Thymus (tissue), 11 donors: ENCODE data around the gene GAREM1. TPM values are rescaled to one million over a fixed set of nuclear protein-coding genes. Genes with fewer than 3 reads are reported as not detected.
"Not testable (repeated sequence)": the region's sequence is repeated elsewhere in the genome, so short reads cannot be mapped to it uniquely, and the experiment has no call there.

Source experiments
- DNase-seq, 9 donors: peaks; one replicate each; pipeline ENCODE4 v3.0.0-alpha.2; 2013; ENCODE audit warnings: low spot score in 9 of 9, low read depth in 6 of 9, missing footprints in 1 of 9
- H3K27ac ChIP-seq, 2 donors: one replicate each; pipeline ENCODE4 v1.5.1; 2013; ENCODE audit warnings: control low read depth in 1 of 2, low read depth in 1 of 2, low read length in 1 of 2, mild to moderate bottlenecking in 1 of 2, moderate library complexity in 1 of 2
- H3K27me3 ChIP-seq, 2 donors: one replicate each; pipeline ENCODE4 v1.5.1; 2013; ENCODE audit warnings: low read length in 1 of 2; ENCODE audit not compliant: control insufficient read depth in 2 of 2, insufficient read depth in 1 of 2
- H3K36me3 ChIP-seq, 2 donors: one replicate each; pipeline ENCODE4 v1.5.1; 2013; ENCODE audit warnings: low read length in 1 of 2, mild to moderate bottlenecking in 1 of 2, moderate library complexity in 1 of 2; ENCODE audit not compliant: control insufficient read depth in 2 of 2, insufficient read depth in 2 of 2
- H3K4me1 ChIP-seq, 2 donors: one replicate each; pipeline ENCODE4 v1.5.1; 2013; ENCODE audit warnings: low read length in 2 of 2; ENCODE audit not compliant: control insufficient read depth in 2 of 2, insufficient read depth in 2 of 2
- H3K4me3 ChIP-seq, 2 donors: one replicate each; pipeline ENCODE4 v1.5.1; 2013; ENCODE audit warnings: low read length in 2 of 2, control low read depth in 1 of 2, mild to moderate bottlenecking in 1 of 2
- H3K9me3 ChIP-seq, 2 donors: one replicate each; pipeline ENCODE4 v1.5.1; 2013; ENCODE audit warnings: low read length in 1 of 2, mild to moderate bottlenecking in 1 of 2; ENCODE audit not compliant: control insufficient read depth in 2 of 2, insufficient read depth in 1 of 2
- WGBS: extraction: QIAGEN DNeasy Blood & Tissue Kit; methylation state at CpG from one replicate; pipeline ENCODE4 v1.1.7; 2013; 5-methylcytosine and 5-hydroxymethylcytosine counted together
- polyA plus RNA-seq: library from polyadenylated mRNA; stranded (reverse); fragments of 200-250 nt; gene quantifications from one replicate; pipeline ENCODE4 v1.2.3, GENCODE V29; 2013
- total RNA-seq: library from RNA; stranded (reverse); fragments of 120-200 nt; gene quantifications from one replicate; pipeline ENCODE4 v1.2.4, GENCODE V29; 2013
- donor health status: healthy.

The GAREM1 gene
- total and polyA plus RNA-seq, 2 donors = 0.57 to 1.5 TPM

- DNase-seq = no peak
- no peaks in the 10 kb centered on the region for H3K9me3 ChIP-seq
- H3K4me1 ChIP-seq = no peaks in the 10 kb centered on the region
- no peak overlapping the region for H3K27ac ChIP-seq
- 75% methylated on average over 1 of the region's 1 CpG for WGBS
- H3K4me3 ChIP-seq = no peak overlapping the region
- no peaks in the 10 kb centered on the region for H3K36me3 ChIP-seq
- peaks cover 0 to 4% of the 10 kb centered on the region in 2 donors for H3K27me3 ChIP-seq
Measured at GRCh38 chr18:32478807-32479206, 8.1 kb upstream of the GAREM1 start.

DNA sequence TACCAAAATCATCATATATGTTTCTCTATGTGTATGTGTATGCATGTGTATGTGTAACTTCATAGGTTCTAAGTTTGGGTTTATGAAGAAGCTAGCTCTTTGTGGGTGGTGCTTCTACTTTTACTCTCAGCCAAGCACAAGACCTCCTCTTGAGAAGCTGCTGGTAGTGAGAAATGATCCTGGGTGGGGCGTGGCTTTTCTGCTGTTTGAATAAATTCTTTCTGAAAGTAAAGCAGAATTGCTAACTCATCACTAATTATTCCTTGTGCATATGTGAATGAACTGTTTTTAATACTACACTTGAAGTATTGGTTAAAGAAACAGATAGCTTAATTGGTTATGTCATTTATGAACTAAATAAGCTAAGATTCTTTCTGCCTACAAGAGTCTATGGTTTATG lies 7.6 kb upstream of the GAREM1 start:
- H3K27ac ChIP-seq = no peak overlapping the region
- H3K27me3 ChIP-seq = peaks cover 0 to 6% of the 10 kb centered on the region in 2 donors
- WGBS = 85% methylated on average over 1 of the region's 1 CpG
- H3K4me3 ChIP-seq = no peak overlapping the region
- no peaks in the 10 kb centered on the region for H3K9me3 ChIP-seq
- H3K4me1 ChIP-seq = no peaks in the 10 kb centered on the region
- H3K36me3 ChIP-seq = no peaks in the 10 kb centered on the region
- DNase-seq = no peak

DNA sequence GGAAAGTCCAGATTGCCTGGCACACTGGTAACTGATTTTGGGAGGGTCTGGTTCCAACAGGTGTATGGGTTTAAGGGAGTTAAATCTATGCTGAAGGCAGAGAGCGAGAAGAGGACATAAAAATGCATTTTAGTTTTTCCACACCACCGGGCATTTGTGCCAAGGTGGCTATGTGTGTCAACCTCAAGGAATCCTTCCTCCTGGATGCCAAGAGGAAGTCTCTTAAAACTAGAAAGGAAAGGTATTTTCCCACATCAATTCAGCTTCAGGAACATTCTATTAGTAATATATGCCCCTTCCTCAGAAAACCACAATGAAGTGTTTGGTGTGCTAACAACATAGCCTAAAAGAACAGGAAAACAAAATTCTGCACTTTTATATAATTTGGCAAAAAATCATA lies 5.4 kb upstream of the GAREM1 start:
- H3K36me3 ChIP-seq = no peaks in the 10 kb centered on the region
- peaks cover 14 to 20% of the 10 kb centered on the region in 2 donors for H3K27me3 ChIP-seq
- no peak for DNase-seq
- H3K4me1 ChIP-seq = peaks cover 0 to 5% of the 10 kb centered on the region in 2 donors
- H3K9me3 ChIP-seq = peaks cover 0 to 4% of the 10 kb centered on the region in 2 donors
- no peak overlapping the region for H3K4me3 ChIP-seq
- over 99% methylated on average over 2 of the region's 2 CpGs for WGBS
- H3K27ac ChIP-seq = no peak overlapping the region

GRCh38 chr18:32475069-32475468 lies 4.4 kb upstream of the GAREM1 start:
- 97% methylated on average over 12 of the region's 12 CpGs for WGBS
- not testable (repeated sequence) for DNase-seq, H3K4me1 ChIP-seq, H3K27ac ChIP-seq, H3K9me3 ChIP-seq, H3K36me3 ChIP-seq, H3K4me3 ChIP-seq
- peaks cover 24 to 28% of the 10 kb centered on the region in 2 donors for H3K27me3 ChIP-seq

- no peak overlapping the region for H3K27ac ChIP-seq
- H3K27me3 ChIP-seq = peaks cover 39 to 46% of the 10 kb centered on the region in 2 donors
- peaks cover 0 to 5% of the 10 kb centered on the region in 2 donors for H3K9me3 ChIP-seq
- peaks cover 0 to 15% of the 10 kb centered on the region in 2 donors for H3K4me1 ChIP-seq
- no peak for DNase-seq
- H3K36me3 ChIP-seq = no peaks in the 10 kb centered on the region
- H3K4me3 ChIP-seq = no peak overlapping the region
Measured at GRCh38 chr18:32473325-32473724, 2.6 kb upstream of the GAREM1 start.

DNA sequence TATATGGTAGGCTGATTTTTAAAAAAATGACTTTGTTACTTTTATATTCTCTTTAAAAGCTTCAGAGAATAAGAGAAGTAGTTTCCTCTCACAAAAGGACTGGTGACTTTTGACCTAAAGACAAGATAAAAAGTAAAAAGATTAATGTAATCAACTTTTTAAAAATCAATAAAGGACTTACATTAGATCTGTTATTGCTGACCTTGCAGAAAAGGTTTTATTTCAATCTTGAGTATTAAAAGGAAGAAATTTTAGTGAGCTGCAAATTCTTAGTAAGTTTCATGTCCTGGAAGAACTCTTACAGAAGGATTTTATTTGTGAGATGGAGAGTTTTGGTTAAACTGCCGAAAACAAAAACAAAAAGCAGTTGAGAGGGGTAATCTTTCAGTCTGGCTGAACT lies 2.2 kb upstream of the GAREM1 start:
- peaks cover 0 to 5% of the 10 kb centered on the region in 2 donors for H3K9me3 ChIP-seq
- no peaks in the 10 kb centered on the region for H3K36me3 ChIP-seq
- no peak for DNase-seq
- H3K27ac ChIP-seq = no peak overlapping the region
- WGBS = 94% methylated on average over 1 of the region's 1 CpG
- peaks cover 0 to 15% of the 10 kb centered on the region in 2 donors for H3K4me1 ChIP-seq
- H3K4me3 ChIP-seq = no peak overlapping the region
- peaks cover 40 to 48% of the 10 kb centered on the region in 2 donors for H3K27me3 ChIP-seq

- H3K27me3 ChIP-seq = peaks cover 43 to 52% of the 10 kb centered on the region in 2 donors
Measured at GRCh38 chr18:32470460-32470713, 295 bp downstream of the GAREM1 start.

GRCh38 chr18:32469691-32470459 lies 807 bp downstream of the GAREM1 start:
- Histone ChIP-seq H3K4me3 (peak overlapping the region; percentile 10 to 54), H3K9me3 (peaks cover 0 to 5% of the 10 kb centered on the region in 2 donors), H3K27ac (peak overlapping the region in 1 of 2 donors; percentile 18), H3K36me3 (no peaks in the 10 kb centered on the region), H3K4me1 (peaks cover 0 to 15% of the 10 kb centered on the region in 2 donors), H3K27me3 (peaks cover 43 to 52% of the 10 kb centered on the region in 2 donors)
- peak in 2 of 9 donors; percentile 3 to 21 for DNase-seq
- 2% methylated on average over 41 of the region's 41 CpGs for WGBS

More at GRCh38 chr18:32470460-32470713, 295 bp downstream of the GAREM1 start:
- Histone ChIP-seq H3K9me3 (peaks cover 0 to 5% of the 10 kb centered on the region in 2 donors), H3K4me1 (peaks cover 0 to 15% of the 10 kb centered on the region in 2 donors), H3K27ac (peak overlapping the region in 1 of 2 donors; percentile 18), H3K36me3 (no peaks in the 10 kb centered on the region), H3K4me3 (peak overlapping the region in 1 of 2 donors; percentile 54)
- WGBS = under 1% methylated on average over 46 of the region's 47 CpGs
- DNase-seq = no peak

DNA sequence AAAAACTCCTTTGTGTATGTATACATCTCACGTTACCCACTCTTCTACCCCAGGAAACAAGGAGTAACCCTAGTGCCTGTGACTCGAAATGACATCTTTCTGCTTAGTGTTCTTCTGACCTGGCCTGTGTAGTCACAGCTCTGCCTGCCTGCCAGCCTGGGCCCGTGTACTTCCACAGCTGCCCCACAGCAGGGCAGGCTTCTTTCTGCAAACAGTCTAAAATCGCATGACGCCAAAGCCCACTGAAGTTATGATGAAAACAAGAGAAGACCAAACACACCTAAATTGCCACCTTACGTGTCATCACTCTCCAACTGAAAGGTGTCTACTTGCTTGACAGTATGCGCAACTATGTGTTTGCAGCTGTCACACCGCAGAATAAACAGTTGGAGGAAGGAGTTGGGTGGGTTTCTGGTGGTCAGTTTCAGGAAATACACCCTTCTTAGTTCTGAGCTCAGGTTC lies 1.5 kb downstream of the GAREM1 start:
- Histone ChIP-seq H3K4me1 (peaks cover 0 to 15% of the 10 kb centered on the region in 2 donors), H3K27me3 (peaks cover 43 to 51% of the 10 kb centered on the region in 2 donors), H3K9me3 (peaks cover 0 to 5% of the 10 kb centered on the region in 2 donors), H3K27ac (no peak overlapping the region), H3K4me3 (no peak overlapping the region), H3K36me3 (no peaks in the 10 kb centered on the region)
- WGBS = 41% methylated on average over 8 of the region's 8 CpGs
- DNase-seq = peak in 1 of 9 donors; percentile 22
